ENCODE data around the gene NCMAP. TPM values are rescaled to one million over a fixed set of nuclear protein-coding genes. Genes with fewer than 3 reads are reported as not detected.
"Not testable (repeated sequence)": the region's sequence is repeated elsewhere in the genome, so short reads cannot be mapped to it uniquely, and the experiment has no call there.

Gene NCMAP
- polyA plus RNA-seq, 1 of the 3 experiments (the other 2 are of a cell fraction): not detected

DNA sequence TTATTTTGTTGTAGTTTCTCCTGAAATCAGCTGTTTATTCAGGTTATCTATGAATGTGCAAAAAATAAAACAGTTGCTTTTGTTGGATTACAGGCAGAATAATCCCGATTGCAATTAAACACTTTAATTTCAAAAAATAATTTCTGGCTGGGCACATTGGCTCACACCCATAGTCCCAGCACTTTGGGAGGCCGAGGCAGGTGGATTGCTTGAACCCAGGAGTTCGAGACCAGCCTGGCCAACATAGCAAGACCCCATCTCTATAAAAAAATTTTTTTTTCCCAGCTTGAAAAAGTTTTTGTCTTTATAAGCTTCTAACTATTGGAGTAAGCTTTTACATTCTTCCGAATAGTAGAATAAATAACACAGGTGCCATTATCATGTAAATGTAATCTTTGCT, 38.0 kb upstream of the NCMAP start:
- Histone ChIP-seq H3K27ac (ENCODE audit: low read depth in 2 of 2, low read length in 1 of 2) (no peak overlapping the region), H3K4me1 (ENCODE audit: control insufficient read depth in 1 of 2, insufficient read depth in 2 of 2, low read depth in 1 of 2, low read length in 1 of 2) (peaks cover 0 to 3% of the 10 kb centered on the region in 2 experiments; a peak in 1 of 4 replicates), H3K4me2 (no peak overlapping the region), H3K79me2 (ENCODE audit: insufficient read depth) (no peaks in the 10 kb centered on the region; the same call in 1 of the 2 replicates), H3K27me3 (ENCODE audit: insufficient read depth) (no peaks in the 10 kb centered on the region), H3K9me2 (no peaks in the 10 kb centered on the region), H4K20me1 (ENCODE audit: insufficient read depth) (0 out of 2 replicates have a peak, but pooled peaks cover 5% of the 10 kb centered on the region), H3K4me3 (ENCODE audit: low read depth in 2 of 2, low read length in 1 of 2) (no peak overlapping the region), H3F3A (replicated peaks; ENCODE audit: insufficient read depth) (peaks cover 11% of the 10 kb centered on the region), H3K36me3 (replicated peaks in 1 of 2; ENCODE audit: control insufficient read depth in 1 of 2, insufficient read depth in 2 of 2, low read length in 1 of 2) (no peaks in the 10 kb centered on the region), H3K9ac (no peak overlapping the region), H3K9me3 (no peaks in the 10 kb centered on the region), H2AFZ (ENCODE audit: low read depth) (no peak overlapping the region)
- WGBS (ENCODE audit: low lambda C conversion rate): 94% methylated on average over 4 of the region's 4 CpGs
- CTCF ChIA-PET: interaction anchor here (0.7 to 3.9 kb wide), 3 partner anchors 9 to 118 kb away, joined by 5 to 24 read pairs (median 5); no protein-coding TSS in a partner anchor
- no peak for DNase-seq
- POLR2A ChIA-PET: no interaction called here
- TF ChIP-seq SIN3A (IDR thresholded peaks at IDR 0.05; ENCODE audit: borderline replicate concordance, low read depth, low read length) (no peak), MEF2A (IDR thresholded peaks at IDR 0.05; ENCODE audit: borderline replicate concordance, low read depth) (no peak), RAD21 (IDR thresholded peaks at IDR 0.05; ENCODE audit: low read length) (no peak), RCOR1 (IDR thresholded peaks at IDR 0.05; ENCODE audit: low read length) (no peak), GATA2 (CRISPR knock-in tag; IDR thresholded peaks at IDR 0.05) (no peak), GABPA (IDR thresholded peaks at IDR 0.05; ENCODE audit: low read depth) (no peak), FOSL2 (IDR thresholded peaks at IDR 0.05; ENCODE audit: borderline replicate concordance, low read depth) (no peak)
- TF ChIP-seq, protein P1, sequence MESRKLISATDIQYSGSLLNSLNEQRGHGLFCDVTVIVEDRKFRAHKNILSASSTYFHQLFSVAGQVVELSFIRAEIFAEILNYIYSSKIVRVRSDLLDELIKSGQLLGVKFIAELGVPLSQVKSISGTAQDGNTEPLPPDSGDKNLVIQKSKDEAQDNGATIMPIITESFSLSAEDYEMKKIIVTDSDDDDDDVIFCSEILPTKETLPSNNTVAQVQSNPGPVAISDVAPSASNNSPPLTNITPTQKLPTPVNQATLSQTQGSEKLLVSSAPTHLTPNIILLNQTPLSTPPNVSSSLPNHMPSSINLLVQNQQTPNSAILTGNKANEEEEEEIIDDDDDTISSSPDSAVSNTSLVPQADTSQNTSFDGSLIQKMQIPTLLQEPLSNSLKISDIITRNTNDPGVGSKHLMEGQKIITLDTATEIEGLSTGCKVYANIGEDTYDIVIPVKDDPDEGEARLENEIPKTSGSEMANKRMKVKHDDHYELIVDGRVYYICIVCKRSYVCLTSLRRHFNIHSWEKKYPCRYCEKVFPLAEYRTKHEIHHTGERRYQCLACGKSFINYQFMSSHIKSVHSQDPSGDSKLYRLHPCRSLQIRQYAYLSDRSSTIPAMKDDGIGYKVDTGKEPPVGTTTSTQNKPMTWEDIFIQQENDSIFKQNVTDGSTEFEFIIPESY (IDR thresholded peaks at IDR 0.05; ENCODE audit: borderline replicate concordance, low read depth): no peak
- TF ChIP-seq, protein P2, sequence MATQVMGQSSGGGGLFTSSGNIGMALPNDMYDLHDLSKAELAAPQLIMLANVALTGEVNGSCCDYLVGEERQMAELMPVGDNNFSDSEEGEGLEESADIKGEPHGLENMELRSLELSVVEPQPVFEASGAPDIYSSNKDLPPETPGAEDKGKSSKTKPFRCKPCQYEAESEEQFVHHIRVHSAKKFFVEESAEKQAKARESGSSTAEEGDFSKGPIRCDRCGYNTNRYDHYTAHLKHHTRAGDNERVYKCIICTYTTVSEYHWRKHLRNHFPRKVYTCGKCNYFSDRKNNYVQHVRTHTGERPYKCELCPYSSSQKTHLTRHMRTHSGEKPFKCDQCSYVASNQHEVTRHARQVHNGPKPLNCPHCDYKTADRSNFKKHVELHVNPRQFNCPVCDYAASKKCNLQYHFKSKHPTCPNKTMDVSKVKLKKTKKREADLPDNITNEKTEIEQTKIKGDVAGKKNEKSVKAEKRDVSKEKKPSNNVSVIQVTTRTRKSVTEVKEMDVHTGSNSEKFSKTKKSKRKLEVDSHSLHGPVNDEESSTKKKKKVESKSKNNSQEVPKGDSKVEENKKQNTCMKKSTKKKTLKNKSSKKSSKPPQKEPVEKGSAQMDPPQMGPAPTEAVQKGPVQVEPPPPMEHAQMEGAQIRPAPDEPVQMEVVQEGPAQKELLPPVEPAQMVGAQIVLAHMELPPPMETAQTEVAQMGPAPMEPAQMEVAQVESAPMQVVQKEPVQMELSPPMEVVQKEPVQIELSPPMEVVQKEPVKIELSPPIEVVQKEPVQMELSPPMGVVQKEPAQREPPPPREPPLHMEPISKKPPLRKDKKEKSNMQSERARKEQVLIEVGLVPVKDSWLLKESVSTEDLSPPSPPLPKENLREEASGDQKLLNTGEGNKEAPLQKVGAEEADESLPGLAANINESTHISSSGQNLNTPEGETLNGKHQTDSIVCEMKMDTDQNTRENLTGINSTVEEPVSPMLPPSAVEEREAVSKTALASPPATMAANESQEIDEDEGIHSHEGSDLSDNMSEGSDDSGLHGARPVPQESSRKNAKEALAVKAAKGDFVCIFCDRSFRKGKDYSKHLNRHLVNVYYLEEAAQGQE (IDR thresholded peaks at IDR 0.05; ENCODE audit: low read depth, low read length): no peak
- TF ChIP-seq, protein P3, sequence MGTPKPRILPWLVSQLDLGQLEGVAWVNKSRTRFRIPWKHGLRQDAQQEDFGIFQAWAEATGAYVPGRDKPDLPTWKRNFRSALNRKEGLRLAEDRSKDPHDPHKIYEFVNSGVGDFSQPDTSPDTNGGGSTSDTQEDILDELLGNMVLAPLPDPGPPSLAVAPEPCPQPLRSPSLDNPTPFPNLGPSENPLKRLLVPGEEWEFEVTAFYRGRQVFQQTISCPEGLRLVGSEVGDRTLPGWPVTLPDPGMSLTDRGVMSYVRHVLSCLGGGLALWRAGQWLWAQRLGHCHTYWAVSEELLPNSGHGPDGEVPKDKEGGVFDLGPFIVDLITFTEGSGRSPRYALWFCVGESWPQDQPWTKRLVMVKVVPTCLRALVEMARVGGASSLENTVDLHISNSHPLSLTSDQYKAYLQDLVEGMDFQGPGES (IDR thresholded peaks at IDR 0.05; ENCODE audit: low read depth, low read length): no peak

DNA sequence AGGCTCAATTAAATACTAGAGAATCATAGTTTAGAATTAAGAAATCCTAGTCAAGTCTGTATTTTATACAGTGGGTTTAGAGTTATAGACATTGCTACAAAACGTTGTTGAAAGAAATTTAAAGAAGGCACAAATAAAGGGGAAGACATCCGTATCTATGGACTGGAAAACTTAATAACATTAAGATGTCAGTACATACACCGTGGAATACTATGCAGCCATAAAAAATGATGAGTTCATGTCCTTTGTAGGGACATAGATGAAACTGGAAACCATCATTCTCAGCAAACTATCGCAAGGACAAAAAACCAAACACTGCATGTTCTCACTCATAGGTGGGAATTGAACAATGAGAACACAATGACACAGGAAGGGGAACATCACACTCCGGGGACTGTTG, 35.6 kb upstream of the NCMAP start:
- H3K4me1 ChIP-seq (ENCODE audit: control insufficient read depth in 1 of 2, insufficient read depth in 2 of 2, low read depth in 1 of 2, low read length in 1 of 2); H3K27ac ChIP-seq (ENCODE audit: low read depth in 2 of 2, low read length in 1 of 2); DNase-seq; H3K4me3 ChIP-seq (ENCODE audit: low read depth in 2 of 2, low read length in 1 of 2); H2AFZ ChIP-seq (ENCODE audit: low read depth); H3K27me3 ChIP-seq (ENCODE audit: insufficient read depth); H3K79me2 ChIP-seq (ENCODE audit: insufficient read depth); H4K20me1 ChIP-seq (ENCODE audit: insufficient read depth); H3K4me2 ChIP-seq; H3F3A ChIP-seq (replicated peaks; ENCODE audit: insufficient read depth); H3K36me3 ChIP-seq (replicated peaks in 1 of 2; ENCODE audit: control insufficient read depth in 1 of 2, insufficient read depth in 2 of 2, low read length in 1 of 2); H3K9me2 ChIP-seq; H3K9ac ChIP-seq; H3K9me3 ChIP-seq; POLR2A ChIA-PET; CTCF ChIA-PET: not testable (repeated sequence)
- 93% methylated on average over 5 of the region's 5 CpGs for WGBS (ENCODE audit: low lambda C conversion rate)

Measured in SK-N-SH (cell line).